ENCODE results near the gene DPYSL3.

DNA sequence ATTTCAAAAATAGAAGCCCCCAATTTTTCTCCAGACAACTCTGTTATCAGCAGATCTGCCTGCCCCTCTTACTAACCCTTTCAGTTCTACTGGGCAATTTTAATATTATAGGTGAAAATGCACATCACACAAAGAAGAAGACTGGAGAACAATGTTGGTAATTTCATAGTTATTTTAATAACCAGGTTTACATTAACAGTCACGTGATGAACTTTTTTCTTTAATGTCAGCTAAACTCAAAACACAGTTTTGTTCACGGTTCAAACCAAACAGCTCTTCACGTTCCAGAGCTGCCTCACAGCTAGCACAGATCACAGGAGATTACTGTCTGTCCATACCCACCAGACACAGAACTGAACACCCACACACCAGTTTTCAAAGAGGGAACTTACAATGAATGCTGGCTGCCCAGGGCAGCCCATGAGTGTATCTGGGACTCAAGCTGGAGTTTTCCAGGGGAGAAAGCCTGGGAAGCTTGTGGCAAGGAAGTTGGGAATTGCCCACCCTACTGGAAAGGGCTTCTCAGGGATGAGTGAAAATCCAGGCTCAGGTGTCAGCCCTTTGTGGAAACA is 119.1 kb downstream of the DPYSL3 start:
- TF ChIP-seq REST (IDR thresholded peaks at IDR 0.05; ENCODE audit: borderline replicate concordance) (no peak), CTCF (IDR thresholded peaks at IDR 0.05; ENCODE audit: poor library complexity, severe bottlenecking) (no peak), RAD21 (conservative IDR thresholded peaks at IDR 0.05) (no peak), MXI1 (conservative IDR thresholded peaks at IDR 0.05; ENCODE audit: poor library complexity, severe bottlenecking) (no peak), POLR2AphosphoS5 (IDR thresholded peaks at IDR 0.05) (no peak), EZH2 (IDR thresholded peaks at IDR 0.05; ENCODE audit: borderline replicate concordance, insufficient read depth, low read length, poor library complexity, severe bottlenecking) (no peak), EP300 (conservative IDR thresholded peaks at IDR 0.05; ENCODE audit: poor library complexity, severe bottlenecking) (no peak), TAF1 (IDR thresholded peaks at IDR 0.05; ENCODE audit: low read depth) (no peak), SMC3 (conservative IDR thresholded peaks at IDR 0.05; ENCODE audit: poor library complexity) (no peak)
